Adrenal gland (tissue), 12 donors: ENCODE measurements around the gene MGST3. TPM values are rescaled to one million over a fixed set of nuclear protein-coding genes. Genes with fewer than 3 reads are reported as not detected.

Experiments
- DNase-seq, 7 donors: peaks; one replicate each; pipeline ENCODE4 v3.0.0-alpha.2; 2019 to 2020
- H3K27ac ChIP-seq, 5 donors: fragments of 200-600 bp; sonication (generic) in 4 of 5; 1 replicate in 3 of 5; 2 replicates in 2 of 5; pipeline versions ENCODE4 v1.5.1 to v1.8.0; 2016 to 2020; ENCODE audit warnings: mild to moderate bottlenecking in 1 of 5
- H3K27me3 ChIP-seq: fragments of 200-600 bp; 2 replicates; pipeline ENCODE4 v1.8.0; 2021
- H3K36me3 ChIP-seq, 2 donors: fragments of 200-600 bp; replicated peaks in 1 of 2; 1 replicate in 1 of 2; 2 replicates in 1 of 2; pipeline versions ENCODE4 v1.5.1 to v1.8.0; 2018 to 2022
- H3K4me1 ChIP-seq, 2 donors: fragments of 200-600 bp; replicated peaks in 1 of 2; 1 replicate in 1 of 2; 2 replicates in 1 of 2; pipeline versions ENCODE4 v1.5.1 to v1.8.0; 2018 to 2021
- H3K4me3 ChIP-seq, 4 donors: fragments of 200-600 bp; sonication (generic) in 3 of 4; one replicate each; pipeline ENCODE4 v1.5.1; 2016 to 2018
- H3K9me3 ChIP-seq, 3 donors: fragments of 200-600 bp; sonication (generic) in 1 of 3; replicated peaks in 1 of 3; 1 replicate in 2 of 3; 2 replicates in 1 of 3; pipeline versions ENCODE4 v1.5.1 to v1.8.0; 2016 to 2021
- POLR2A ChIP-seq, 2 donors: fragments of 450-650 bp; IDR thresholded peaks; one replicate each; pipeline ENCODE4 v1.6.1; 2017; ENCODE audit warnings: antibody characterized with exemption in 2 of 2, mild to moderate bottlenecking in 2 of 2, moderate library complexity in 1 of 2
- WGBS, 4 donors: extraction: QIAGEN DNeasy Blood & Tissue Kit in 2 of 4; methylation state at CpG; one replicate each; pipeline versions ENCODE4 v1.1.5 to v1.1.7; 2013 to 2017; 5-methylcytosine and 5-hydroxymethylcytosine counted together
- intact Hi-C, 2 donors: fragments of 100-400 bp; cut with DNase I; formaldehyde crosslinking; loops; one replicate each; pipeline versions ENCODE4 v1.14.1 to v1.15.0; 2022 to 2023
- polyA plus RNA-seq, 3 donors: library from polyadenylated mRNA; stranded (reverse); fragments of 200-250 nt in 2 of 3; fragments of 350-450 nt in 1 of 3; fragmentation: Illumina TruSeq in 1 of 3; extraction: RNeasy Lipid Tissue Mini Kit (QIAGEN cat#74804) in 1 of 3; gene quantifications; one replicate each; pipeline ENCODE4 v1.2.3, GENCODE V29; 2013 to 2014
- total RNA-seq, 9 donors: library from RNA; depleted of rRNA in 4 of 9; stranded (reverse); fragments of >200 nt in 4 of 9; fragments of 120-200 nt in 1 of 9; fragmentation: NEBNext Ultra II Directional in 1 of 9; extraction: Animal tissue kit (Norgen Biotek cat#: 25700) in 1 of 9; gene quantifications; one replicate each; pipeline versions ENCODE4 v1.1.0 to v1.2.4, GENCODE V29; 2013 to 2023
- TF ChIP-seq, protein P1 (sequence below), 6 experiments: fragments of 450-650 bp in 4 of 6; fragments of 200-600 bp in 2 of 6; sonication (generic) in 1 of 6; IDR thresholded peaks; 1 replicate in 5 of 6; 2 replicates in 1 of 6; pipeline versions ENCODE4 v1.5.1 to v1.8.0; 2016 to 2021; ENCODE audit warnings: antibody characterized with exemption in 6 of 6, mild to moderate bottlenecking in 2 of 6, moderate library complexity in 1 of 6
- donor health status: healthy with polysubstance abuse.
- donor health status: Bipolar disorder and iron deficiency.
- donor health status: DM: yes; HTN: yes; CAD: no.
- donor health status: DM: no; HTN: no; CAD: no.
- donor health status: DM: no; HTN: no; CAD: no.
- donor health status: DM: yes; HTN: yes; CAD: no.

MGST3 gene
- total and polyA plus RNA-seq, 12 donors = 193 to 441 (median 288) TPM

DNA sequence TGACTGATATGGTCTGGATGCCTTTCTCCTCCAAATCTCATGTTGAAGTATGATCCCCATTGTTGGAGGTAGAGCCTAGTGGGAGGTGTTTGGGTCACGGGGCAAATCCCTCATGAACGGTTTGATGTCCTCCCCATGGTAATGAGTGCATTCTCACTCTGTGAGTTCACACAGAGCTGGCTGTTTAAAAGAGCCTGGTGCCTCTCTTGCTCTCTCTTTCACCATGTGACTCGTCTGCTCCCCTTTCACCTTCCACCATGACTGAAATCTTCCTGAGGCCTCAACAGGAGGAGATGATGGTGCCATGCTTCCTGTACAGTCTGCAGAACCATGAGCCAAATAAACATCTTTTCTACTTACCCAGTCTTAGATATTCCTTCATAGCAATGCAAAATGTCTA lies 37.1 kb downstream of the MGST3 start:
- WGBS, 4 donors = 90 to 94% (median 92%) methylated on average over 3 of the region's 3 CpGs
- intact Hi-C loops = no loop called here
- peaks cover 0 to 49% of the 10 kb centered on the region in 2 donors for H3K36me3 ChIP-seq
- no peak overlapping the region for H3K4me3 ChIP-seq
- H3K27me3 ChIP-seq = no peaks in the 10 kb centered on the region
- H3K27ac ChIP-seq = no peak overlapping the region
- H3K9me3 ChIP-seq = no peaks in the 10 kb centered on the region
- DNase-seq = no peak
- no peaks in the 10 kb centered on the region for H3K4me1 ChIP-seq
- TF ChIP-seq, protein P1, sequence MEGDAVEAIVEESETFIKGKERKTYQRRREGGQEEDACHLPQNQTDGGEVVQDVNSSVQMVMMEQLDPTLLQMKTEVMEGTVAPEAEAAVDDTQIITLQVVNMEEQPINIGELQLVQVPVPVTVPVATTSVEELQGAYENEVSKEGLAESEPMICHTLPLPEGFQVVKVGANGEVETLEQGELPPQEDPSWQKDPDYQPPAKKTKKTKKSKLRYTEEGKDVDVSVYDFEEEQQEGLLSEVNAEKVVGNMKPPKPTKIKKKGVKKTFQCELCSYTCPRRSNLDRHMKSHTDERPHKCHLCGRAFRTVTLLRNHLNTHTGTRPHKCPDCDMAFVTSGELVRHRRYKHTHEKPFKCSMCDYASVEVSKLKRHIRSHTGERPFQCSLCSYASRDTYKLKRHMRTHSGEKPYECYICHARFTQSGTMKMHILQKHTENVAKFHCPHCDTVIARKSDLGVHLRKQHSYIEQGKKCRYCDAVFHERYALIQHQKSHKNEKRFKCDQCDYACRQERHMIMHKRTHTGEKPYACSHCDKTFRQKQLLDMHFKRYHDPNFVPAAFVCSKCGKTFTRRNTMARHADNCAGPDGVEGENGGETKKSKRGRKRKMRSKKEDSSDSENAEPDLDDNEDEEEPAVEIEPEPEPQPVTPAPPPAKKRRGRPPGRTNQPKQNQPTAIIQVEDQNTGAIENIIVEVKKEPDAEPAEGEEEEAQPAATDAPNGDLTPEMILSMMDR (IDR thresholded peaks at IDR 0.05) = no peak

DNA sequence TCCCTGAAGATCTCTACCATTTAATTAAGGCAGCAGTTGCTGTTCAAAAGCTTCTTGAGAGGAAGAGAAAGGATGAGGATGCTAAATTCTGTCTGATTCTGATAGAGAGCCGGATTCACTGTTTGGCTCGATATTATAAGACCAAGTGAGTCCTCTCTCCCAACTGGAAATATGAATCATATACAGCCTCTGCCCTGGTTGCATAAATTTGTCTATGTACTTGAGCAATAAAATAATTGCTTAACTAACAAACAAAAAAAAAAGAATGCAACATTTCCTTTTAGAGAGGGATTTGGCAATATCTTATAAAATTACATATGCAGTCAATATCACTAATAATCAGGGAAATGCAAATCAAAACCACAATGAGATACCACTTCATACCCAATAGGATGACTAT lies 40.5 kb downstream of the MGST3 start:
- H3K27me3 ChIP-seq = no peaks in the 10 kb centered on the region
- intact Hi-C loops = no loop called here
- no peak for TF ChIP-seq POLR2A (IDR thresholded peaks at IDR 0.05)
- TF ChIP-seq, protein P1 (IDR thresholded peaks at IDR 0.05) = no peak
- H3K4me1 ChIP-seq = no peaks in the 10 kb centered on the region
- no peak overlapping the region for H3K4me3 ChIP-seq
- H3K9me3 ChIP-seq = no peaks in the 10 kb centered on the region
- no peak for DNase-seq
- H3K36me3 ChIP-seq = peaks cover 0 to 35% of the 10 kb centered on the region in 2 donors
- no peak overlapping the region for H3K27ac ChIP-seq
- 51 to 80% (median 61%) methylated on average over 2 of the region's 2 CpGs for WGBS, 4 donors

DNA sequence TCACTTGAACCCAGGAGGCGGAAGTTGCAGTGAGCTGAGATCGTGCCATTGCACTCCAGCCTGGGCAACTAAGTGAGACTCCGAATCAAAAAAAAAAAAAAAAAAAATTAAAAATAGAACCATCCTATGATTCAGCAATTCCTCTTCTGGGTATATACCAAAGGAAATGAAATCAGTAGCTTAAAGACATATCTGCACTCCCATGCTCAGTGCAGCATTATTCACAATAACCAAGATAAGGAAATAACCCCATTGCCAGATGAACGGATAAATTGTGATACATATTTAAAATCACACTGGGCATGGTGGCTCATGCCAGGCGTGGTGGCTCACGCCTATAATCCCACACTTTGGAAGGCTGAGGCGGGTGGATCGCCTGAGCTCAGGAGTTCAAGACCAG lies 43.6 kb downstream of the MGST3 start:
- H3K36me3 ChIP-seq = peaks cover 0 to 34% of the 10 kb centered on the region in 2 donors
- WGBS, 4 donors = 79 to 89% (median 86%) methylated on average over 8 of the region's 8 CpGs

DNA sequence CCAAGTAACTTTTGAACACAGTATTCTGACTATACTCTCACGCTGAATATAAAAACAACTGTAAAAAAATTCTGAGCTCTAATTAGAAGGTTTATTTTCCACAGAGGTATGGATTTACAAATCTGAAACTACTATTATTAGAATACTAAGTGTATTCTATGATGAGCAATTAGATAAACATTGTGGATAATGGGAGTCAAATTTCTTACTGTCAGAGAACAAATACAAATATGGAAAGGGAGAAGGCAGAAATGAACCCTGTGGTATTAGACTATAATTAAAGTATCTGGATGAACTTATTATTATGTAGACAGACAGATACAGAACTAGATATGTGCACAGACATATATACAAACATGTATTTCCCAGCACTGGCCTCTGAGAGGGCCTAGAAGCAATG lies 44.8 kb downstream of the MGST3 start:
- no peaks in the 10 kb centered on the region for H3K4me1 ChIP-seq
- peaks cover 0 to 45% of the 10 kb centered on the region in 2 donors for H3K36me3 ChIP-seq
- no peak overlapping the region for H3K4me3 ChIP-seq
- no peak overlapping the region for H3K27ac ChIP-seq
- intact Hi-C loops = no loop called here
- TF ChIP-seq, protein P1 (IDR thresholded peaks at IDR 0.05) = no peak
- no peak for TF ChIP-seq POLR2A (IDR thresholded peaks at IDR 0.05)
- WGBS, 4 donors = 97 to 100% (median 100%) methylated on average over 1 of the region's 1 CpG
- no peaks in the 10 kb centered on the region for H3K9me3 ChIP-seq
- H3K27me3 ChIP-seq = no peaks in the 10 kb centered on the region
- no peak for DNase-seq

More for the DNA sequence above, 43.6 kb downstream of the MGST3 start:
- H3K9me3 ChIP-seq = no peaks in the 10 kb centered on the region
- no peaks in the 10 kb centered on the region for H3K27me3 ChIP-seq
- TF ChIP-seq, protein P1 (IDR thresholded peaks at IDR 0.05) = no peak
- TF ChIP-seq POLR2A (IDR thresholded peaks at IDR 0.05) = no peak
- H3K4me3 ChIP-seq = no peak overlapping the region
- DNase-seq = no peak
- H3K27ac ChIP-seq = no peak overlapping the region
- H3K4me1 ChIP-seq = no peaks in the 10 kb centered on the region
- intact Hi-C loops = no loop called here
